SK-N-SH treated with all-trans-retinoic acid at 6 μM for 48 hours (cell line): ENCODE results near the gene ZNF689.

ENCODE experiments used
- ATAC-seq: fragments of 200-7000 bp; cut with Tn5 transposase; 3 replicates; pipeline ENCODE4 v1.9.1; 2020; ENCODE audit warnings: mild to moderate bottlenecking, moderate library complexity
- ARNTL ChIP-seq: fragments of 450-650 bp; formaldehyde crosslinking; IDR thresholded peaks from 2 replicates; pipeline ENCODE4 v1.5.0; 2020; ENCODE audit warnings: low read depth, mild to moderate bottlenecking, moderate library complexity, borderline replicate concordance
- ESRRG ChIP-seq: fragments of 250-450 bp; sonication (Bioruptor Pico); IDR thresholded peaks from 2 replicates; pipeline ENCODE4 v1.6.1; 2021; ENCODE audit warnings: mild to moderate bottlenecking
- GLIS3 ChIP-seq: fragments of 250-450 bp; sonication (Bioruptor Pico); IDR thresholded peaks from 2 replicates; pipeline ENCODE4 v1.5.0; 2020; ENCODE audit warnings: mild to moderate bottlenecking, moderate library complexity
- ISL1 ChIP-seq: fragments of 250-450 bp; sonication (Bioruptor Pico); IDR thresholded peaks from 2 replicates; pipeline ENCODE4 v2.1.2; 2022; ENCODE audit warnings: mild to moderate bottlenecking, moderate library complexity
- OSR1 ChIP-seq: fragments of 250-450 bp; sonication (Bioruptor Pico); IDR thresholded peaks from 2 replicates; pipeline ENCODE4 v1.8.0; 2022; ENCODE audit warnings: moderate library complexity, mild to moderate bottlenecking, inconsistent platforms
- RARB ChIP-seq: fragments of 250-450 bp; sonication (Bioruptor Pico); IDR thresholded peaks from 2 replicates; pipeline ENCODE4 v1.8.0; 2021; ENCODE audit warnings: mild to moderate bottlenecking, moderate library complexity
- TCF4 ChIP-seq: fragments of 250-450 bp; sonication (Bioruptor Pico); IDR thresholded peaks from 2 replicates; pipeline ENCODE4 v1.8.0; 2021; ENCODE audit warnings: mild to moderate bottlenecking, moderate library complexity, borderline replicate concordance
- TOX ChIP-seq: fragments of 250-450 bp; sonication (Bioruptor Pico); IDR thresholded peaks from 2 replicates; pipeline ENCODE4 v1.8.0; 2021; ENCODE audit warnings: mild to moderate bottlenecking, moderate library complexity, borderline replicate concordance
- ZFP3 ChIP-seq: fragments of 250-450 bp; sonication (Bioruptor Pico); IDR thresholded peaks from 2 replicates; pipeline ENCODE4 v1.5.0; 2020; ENCODE audit warnings: mild to moderate bottlenecking, moderate library complexity
- ZFP30 ChIP-seq: fragments of 450-650 bp; formaldehyde crosslinking; IDR thresholded peaks from 2 replicates; pipeline ENCODE4 v1.5.0; 2022; ENCODE audit warnings: mild to moderate bottlenecking, moderate library complexity
- ZNF565 ChIP-seq: fragments of 450-650 bp; formaldehyde crosslinking; conservative IDR thresholded peaks from 2 replicates; pipeline ENCODE4 v1.5.0; 2020; ENCODE audit warnings: low read depth, mild to moderate bottlenecking, moderate library complexity
- ZNF70 ChIP-seq: fragments of 450-650 bp; formaldehyde crosslinking; IDR thresholded peaks from 2 replicates; pipeline ENCODE4 v1.5.0; 2020; ENCODE audit warnings: mild to moderate bottlenecking, moderate library complexity
- TF ChIP-seq, protein P1 (sequence below): fragments of 250-450 bp; sonication (Bioruptor Pico); IDR thresholded peaks from 2 replicates; pipeline ENCODE4 v1.8.0; 2021; ENCODE audit warnings: low read depth, mild to moderate bottlenecking, moderate library complexity, borderline replicate concordance
- TF ChIP-seq, protein P2 (sequence below): fragments of 250-450 bp; sonication (Bioruptor Pico); IDR thresholded peaks from 2 replicates; pipeline ENCODE4 v1.5.1; 2021; ENCODE audit warnings: mild to moderate bottlenecking, moderate library complexity
- TF ChIP-seq, protein P3 (sequence below): fragments of 250-450 bp; sonication (Bioruptor Pico); IDR thresholded peaks from 2 replicates; pipeline ENCODE4 v1.5.0; 2020; ENCODE audit warnings: mild to moderate bottlenecking, moderate library complexity
- TF ChIP-seq, protein P4 (sequence below): fragments of 250-450 bp; sonication (Bioruptor Pico); IDR thresholded peaks from 2 replicates; pipeline ENCODE4 v1.8.0; 2020; ENCODE audit warnings: mild to moderate bottlenecking, moderate library complexity, borderline replicate concordance
- TF ChIP-seq, protein P5 (sequence below): fragments of 250-450 bp; sonication (Bioruptor Pico); IDR thresholded peaks from 2 replicates; pipeline ENCODE4 v1.5.1; 2020; ENCODE audit warnings: low read depth, mild to moderate bottlenecking, moderate library complexity

The ZNF689 gene

DNA sequence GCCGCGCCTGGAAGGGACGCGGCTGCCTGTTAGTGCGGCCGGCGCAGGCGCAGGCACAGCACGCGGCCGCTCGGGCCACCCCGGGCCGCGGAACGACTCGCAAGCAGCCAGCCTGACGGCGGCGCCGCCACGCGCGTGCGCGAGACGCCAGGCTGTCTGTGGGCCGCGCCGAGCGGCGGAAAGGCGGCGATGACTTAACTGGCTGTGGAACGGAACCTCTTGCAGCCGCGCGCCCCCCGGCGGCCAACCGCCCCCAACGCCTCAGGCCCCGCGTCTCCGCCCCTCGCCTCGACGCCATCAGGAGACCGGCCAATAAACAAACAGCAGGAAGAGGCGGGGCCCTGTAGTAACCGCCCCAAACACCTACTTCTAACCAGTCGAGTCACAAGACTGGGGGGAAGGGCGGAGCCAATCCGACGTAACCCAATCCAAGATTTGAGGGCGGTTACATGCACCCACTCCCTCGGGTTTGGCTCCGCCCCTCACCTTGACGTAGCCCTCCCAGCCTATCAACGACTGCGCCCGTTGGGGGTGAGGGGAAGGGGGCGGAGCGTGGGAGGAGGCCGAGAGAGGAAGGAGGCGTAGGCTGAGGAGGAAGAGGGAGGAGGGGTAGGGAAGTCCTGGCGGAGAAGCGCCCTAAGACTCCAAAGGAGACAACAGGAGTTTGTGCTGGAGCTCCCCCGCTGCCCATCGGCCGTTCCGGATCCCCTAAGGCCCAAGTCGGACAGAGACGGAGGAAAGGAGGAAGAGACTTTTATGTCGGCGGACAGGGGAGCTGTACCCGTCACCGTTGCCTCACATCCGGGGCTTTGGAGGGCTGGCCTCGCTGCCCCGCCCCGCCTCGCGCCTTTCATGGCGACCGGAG, 47.9 kb upstream of the ZNF689 start, which contains the start of gene FBRS:
TSS of gene FBRS (plus strand) at position 566 of the 865 bp plus-strand sequence. CDS start 1,088 bp downstream, outside the sequence.
- TF ChIP-seq, protein P1, sequence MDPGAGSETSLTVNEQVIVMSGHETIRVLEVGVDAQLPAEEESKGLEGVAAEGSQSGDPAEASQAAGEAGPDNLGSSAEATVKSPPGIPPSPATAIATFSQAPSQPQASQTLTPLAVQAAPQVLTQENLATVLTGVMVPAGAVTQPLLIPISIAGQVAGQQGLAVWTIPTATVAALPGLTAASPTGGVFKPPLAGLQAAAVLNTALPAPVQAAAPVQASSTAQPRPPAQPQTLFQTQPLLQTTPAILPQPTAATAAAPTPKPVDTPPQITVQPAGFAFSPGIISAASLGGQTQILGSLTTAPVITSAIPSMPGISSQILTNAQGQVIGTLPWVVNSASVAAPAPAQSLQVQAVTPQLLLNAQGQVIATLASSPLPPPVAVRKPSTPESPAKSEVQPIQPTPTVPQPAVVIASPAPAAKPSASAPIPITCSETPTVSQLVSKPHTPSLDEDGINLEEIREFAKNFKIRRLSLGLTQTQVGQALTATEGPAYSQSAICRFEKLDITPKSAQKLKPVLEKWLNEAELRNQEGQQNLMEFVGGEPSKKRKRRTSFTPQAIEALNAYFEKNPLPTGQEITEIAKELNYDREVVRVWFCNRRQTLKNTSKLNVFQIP (CRISPR knock-in tag): no peak
- no peak for TF ChIP-seq ZFP30 (CRISPR knock-in tag)
- TF ChIP-seq, protein P2, sequence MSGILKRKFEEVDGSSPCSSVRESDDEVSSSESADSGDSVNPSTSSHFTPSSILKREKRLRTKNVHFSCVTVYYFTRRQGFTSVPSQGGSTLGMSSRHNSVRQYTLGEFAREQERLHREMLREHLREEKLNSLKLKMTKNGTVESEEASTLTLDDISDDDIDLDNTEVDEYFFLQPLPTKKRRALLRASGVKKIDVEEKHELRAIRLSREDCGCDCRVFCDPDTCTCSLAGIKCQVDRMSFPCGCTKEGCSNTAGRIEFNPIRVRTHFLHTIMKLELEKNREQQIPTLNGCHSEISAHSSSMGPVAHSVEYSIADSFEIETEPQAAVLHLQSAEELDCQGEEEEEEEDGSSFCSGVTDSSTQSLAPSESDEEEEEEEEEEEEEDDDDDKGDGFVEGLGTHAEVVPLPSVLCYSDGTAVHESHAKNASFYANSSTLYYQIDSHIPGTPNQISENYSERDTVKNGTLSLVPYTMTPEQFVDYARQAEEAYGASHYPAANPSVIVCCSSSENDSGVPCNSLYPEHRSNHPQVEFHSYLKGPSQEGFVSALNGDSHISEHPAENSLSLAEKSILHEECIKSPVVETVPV (CRISPR knock-in tag): no peak
- TF ChIP-seq ARNTL: no peak
- TF ChIP-seq ESRRG (CRISPR knock-in tag): no peak
- TF ChIP-seq, protein P3, sequence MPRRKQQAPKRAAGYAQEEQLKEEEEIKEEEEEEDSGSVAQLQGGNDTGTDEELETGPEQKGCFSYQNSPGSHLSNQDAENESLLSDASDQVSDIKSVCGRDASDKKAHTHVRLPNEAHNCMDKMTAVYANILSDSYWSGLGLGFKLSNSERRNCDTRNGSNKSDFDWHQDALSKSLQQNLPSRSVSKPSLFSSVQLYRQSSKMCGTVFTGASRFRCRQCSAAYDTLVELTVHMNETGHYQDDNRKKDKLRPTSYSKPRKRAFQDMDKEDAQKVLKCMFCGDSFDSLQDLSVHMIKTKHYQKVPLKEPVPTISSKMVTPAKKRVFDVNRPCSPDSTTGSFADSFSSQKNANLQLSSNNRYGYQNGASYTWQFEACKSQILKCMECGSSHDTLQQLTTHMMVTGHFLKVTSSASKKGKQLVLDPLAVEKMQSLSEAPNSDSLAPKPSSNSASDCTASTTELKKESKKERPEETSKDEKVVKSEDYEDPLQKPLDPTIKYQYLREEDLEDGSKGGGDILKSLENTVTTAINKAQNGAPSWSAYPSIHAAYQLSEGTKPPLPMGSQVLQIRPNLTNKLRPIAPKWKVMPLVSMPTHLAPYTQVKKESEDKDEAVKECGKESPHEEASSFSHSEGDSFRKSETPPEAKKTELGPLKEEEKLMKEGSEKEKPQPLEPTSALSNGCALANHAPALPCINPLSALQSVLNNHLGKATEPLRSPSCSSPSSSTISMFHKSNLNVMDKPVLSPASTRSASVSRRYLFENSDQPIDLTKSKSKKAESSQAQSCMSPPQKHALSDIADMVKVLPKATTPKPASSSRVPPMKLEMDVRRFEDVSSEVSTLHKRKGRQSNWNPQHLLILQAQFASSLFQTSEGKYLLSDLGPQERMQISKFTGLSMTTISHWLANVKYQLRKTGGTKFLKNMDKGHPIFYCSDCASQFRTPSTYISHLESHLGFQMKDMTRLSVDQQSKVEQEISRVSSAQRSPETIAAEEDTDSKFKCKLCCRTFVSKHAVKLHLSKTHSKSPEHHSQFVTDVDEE (CRISPR knock-in tag): peak; percentile 65; the same call in 1 of the 2 replicates
- TF ChIP-seq ZFP3: 0 out of 2 replicates have a peak, but pooled peaks have one; percentile 0
- TF ChIP-seq, protein P4, sequence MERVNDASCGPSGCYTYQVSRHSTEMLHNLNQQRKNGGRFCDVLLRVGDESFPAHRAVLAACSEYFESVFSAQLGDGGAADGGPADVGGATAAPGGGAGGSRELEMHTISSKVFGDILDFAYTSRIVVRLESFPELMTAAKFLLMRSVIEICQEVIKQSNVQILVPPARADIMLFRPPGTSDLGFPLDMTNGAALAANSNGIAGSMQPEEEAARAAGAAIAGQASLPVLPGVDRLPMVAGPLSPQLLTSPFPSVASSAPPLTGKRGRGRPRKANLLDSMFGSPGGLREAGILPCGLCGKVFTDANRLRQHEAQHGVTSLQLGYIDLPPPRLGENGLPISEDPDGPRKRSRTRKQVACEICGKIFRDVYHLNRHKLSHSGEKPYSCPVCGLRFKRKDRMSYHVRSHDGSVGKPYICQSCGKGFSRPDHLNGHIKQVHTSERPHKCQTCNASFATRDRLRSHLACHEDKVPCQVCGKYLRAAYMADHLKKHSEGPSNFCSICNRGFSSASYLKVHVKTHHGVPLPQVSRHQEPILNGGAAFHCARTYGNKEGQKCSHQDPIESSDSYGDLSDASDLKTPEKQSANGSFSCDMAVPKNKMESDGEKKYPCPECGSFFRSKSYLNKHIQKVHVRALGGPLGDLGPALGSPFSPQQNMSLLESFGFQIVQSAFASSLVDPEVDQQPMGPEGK (CRISPR knock-in tag): no peak
- ATAC-seq: peak; percentile 86

DNA sequence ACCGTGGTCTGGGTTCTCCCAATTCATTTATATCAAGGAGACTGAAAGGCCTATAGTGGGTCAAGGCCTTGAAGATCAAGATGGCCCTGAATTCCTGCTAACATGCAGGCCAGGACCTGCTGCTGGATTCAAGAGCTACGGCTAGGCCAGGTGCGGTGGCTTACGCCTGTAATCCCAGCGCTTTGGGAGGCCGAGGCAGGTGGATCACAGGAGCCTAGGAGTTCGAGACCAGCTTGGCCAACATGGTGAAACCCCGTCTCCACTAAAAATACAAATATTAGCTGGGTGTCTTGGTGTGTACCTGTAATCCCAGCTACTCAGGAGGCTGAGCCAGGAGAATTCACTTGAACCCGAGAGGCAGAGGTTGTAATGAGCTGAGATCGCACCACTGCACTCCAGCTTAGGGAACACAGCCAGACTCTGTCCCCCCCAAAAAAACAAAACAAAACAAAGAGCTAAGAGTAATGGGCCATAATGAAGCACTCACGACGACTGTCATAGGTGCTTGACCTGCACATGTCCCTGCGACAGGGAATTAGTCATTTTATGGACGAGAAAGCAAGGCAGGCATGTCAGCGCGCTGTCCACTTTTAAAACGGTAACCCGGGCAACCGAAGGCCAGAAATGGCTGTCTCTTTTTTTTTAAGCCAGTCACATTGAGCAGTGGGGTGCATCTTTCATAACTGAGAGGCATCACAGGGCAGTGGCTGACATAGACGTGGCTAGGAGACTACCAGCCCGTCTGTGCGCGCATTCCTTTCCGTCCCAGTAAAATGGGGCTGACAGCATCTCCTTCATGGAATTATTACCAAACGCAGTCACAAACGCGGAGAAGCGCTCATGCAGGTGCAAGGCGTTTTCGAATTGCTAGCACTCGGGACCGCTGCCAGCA, 47.0 kb upstream of the ZNF689 start:
- TF ChIP-seq RARB: no peak
- TF ChIP-seq TOX (CRISPR knock-in tag): no peak
- TF ChIP-seq ZNF565: no peak
- 0 out of 2 replicates have a peak, but pooled peaks have one; percentile 5 for TF ChIP-seq ESRRG (CRISPR knock-in tag)
- TF ChIP-seq, protein P5, sequence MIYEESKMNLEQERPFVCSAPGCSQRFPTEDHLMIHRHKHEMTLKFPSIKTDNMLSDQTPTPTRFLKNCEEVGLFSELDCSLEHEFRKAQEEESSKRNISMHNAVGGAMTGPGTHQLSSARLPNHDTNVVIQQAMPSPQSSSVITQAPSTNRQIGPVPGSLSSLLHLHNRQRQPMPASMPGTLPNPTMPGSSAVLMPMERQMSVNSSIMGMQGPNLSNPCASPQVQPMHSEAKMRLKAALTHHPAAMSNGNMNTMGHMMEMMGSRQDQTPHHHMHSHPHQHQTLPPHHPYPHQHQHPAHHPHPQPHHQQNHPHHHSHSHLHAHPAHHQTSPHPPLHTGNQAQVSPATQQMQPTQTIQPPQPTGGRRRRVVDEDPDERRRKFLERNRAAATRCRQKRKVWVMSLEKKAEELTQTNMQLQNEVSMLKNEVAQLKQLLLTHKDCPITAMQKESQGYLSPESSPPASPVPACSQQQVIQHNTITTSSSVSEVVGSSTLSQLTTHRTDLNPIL (CRISPR knock-in tag): no peak
- TF ChIP-seq TCF4 (CRISPR knock-in tag): no peak
- 0 out of 2 replicates have a peak, but pooled peaks have one; percentile 14 for TF ChIP-seq ZFP3
- TF ChIP-seq GLIS3 (CRISPR knock-in tag): no peak
- no peak for TF ChIP-seq ARNTL
- peak; percentile 2 for ATAC-seq

DNA sequence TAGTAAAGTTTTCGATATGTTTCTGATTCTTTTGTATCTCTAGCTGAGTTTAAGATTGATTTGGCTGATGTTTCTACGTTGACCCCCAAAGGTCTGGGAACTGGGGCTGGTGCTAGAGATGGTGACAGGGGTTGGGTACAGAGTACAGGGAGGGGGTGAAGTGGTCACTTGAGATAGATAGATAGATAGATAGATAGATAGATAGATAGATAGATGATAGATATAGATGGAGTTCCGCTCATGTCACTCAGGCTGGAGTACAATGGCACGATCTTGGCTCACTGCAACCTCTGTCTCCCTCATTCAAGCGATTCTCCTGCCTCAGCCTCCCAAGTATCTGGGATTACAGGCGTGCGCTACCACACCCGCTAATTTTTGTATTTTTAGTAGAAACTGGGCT, 46.2 kb upstream of the ZNF689 start:
- ATAC-seq: no peak
- TF ChIP-seq TOX (CRISPR knock-in tag): no peak
- TF ChIP-seq, protein P2 (CRISPR knock-in tag): no peak
- TF ChIP-seq OSR1 (CRISPR knock-in tag): no peak
- TF ChIP-seq ZFP30 (CRISPR knock-in tag): no peak
- TF ChIP-seq ESRRG (CRISPR knock-in tag): no peak
- TF ChIP-seq ZNF70 (CRISPR knock-in tag): no peak
- TF ChIP-seq ISL1: no peak
- TF ChIP-seq, protein P1 (CRISPR knock-in tag): no peak
- no peak for TF ChIP-seq ZNF565
- TF ChIP-seq, protein P3 (CRISPR knock-in tag): no peak
- TF ChIP-seq GLIS3 (CRISPR knock-in tag): no peak
